Retinal pigment epithelial cell (primary cell): ENCODE data around the gene RBM26.

ENCODE experiments used
- DNase-seq: peaks from one replicate; pipeline ENCODE4 v3.0.0-alpha.2; 2010; ENCODE audit warnings: low read depth
- H3K4me3 ChIP-seq: 2 replicates; pipeline ENCODE4 v1.5.1; 2011; ENCODE audit warnings: mild to moderate bottlenecking, low read length, control low read depth, moderate library complexity
- CTCF ChIP-seq: conservative IDR thresholded peaks from 2 replicates; pipeline ENCODE4 v1.5.1; 2011; ENCODE audit warnings: low read depth, low read length, control low read depth, inconsistent platforms

RBM26 gene

GRCh38 chr13:79318664-79319063 lies 87.4 kb downstream of the RBM26 start:
- no peak for DNase-seq
- no peak for TF ChIP-seq CTCF
- no peak overlapping the region for H3K4me3 ChIP-seq

GRCh38 chr13:79317856-79318255 lies 88.2 kb downstream of the RBM26 start:
- no peak overlapping the region for H3K4me3 ChIP-seq
- no peak for DNase-seq
- no peak for TF ChIP-seq CTCF

- TF ChIP-seq CTCF, result no peak
- H3K4me3 ChIP-seq, result no peak overlapping the region
- no peak for DNase-seq
Measured at GRCh38 chr13:79314652-79315051, 91.4 kb downstream of the RBM26 start.

GRCh38 chr13:79312340-79312855 lies 93.7 kb downstream of the RBM26 start:
- no peak overlapping the region for H3K4me3 ChIP-seq
- no peak for DNase-seq
- no peak for TF ChIP-seq CTCF

GRCh38 chr13:79311386-79311785 lies 94.7 kb downstream of the RBM26 start:
- no peak overlapping the region for H3K4me3 ChIP-seq
- no peak for TF ChIP-seq CTCF
- no peak for DNase-seq

GRCh38 chr13:79309690-79310089 lies 96.4 kb downstream of the RBM26 start:
- no peak for TF ChIP-seq CTCF
- DNase-seq, result no peak

GRCh38 chr13:79307866-79308298 lies 98.2 kb downstream of the RBM26 start:
- DNase-seq, result no peak
- TF ChIP-seq CTCF, result no peak
- H3K4me3 ChIP-seq, result no peak overlapping the region

More at GRCh38 chr13:79309690-79310089, 96.4 kb downstream of the RBM26 start:
- no peak overlapping the region for H3K4me3 ChIP-seq
